ENCODE results near the gene KLHL10.

The KLHL10 gene

DNA sequence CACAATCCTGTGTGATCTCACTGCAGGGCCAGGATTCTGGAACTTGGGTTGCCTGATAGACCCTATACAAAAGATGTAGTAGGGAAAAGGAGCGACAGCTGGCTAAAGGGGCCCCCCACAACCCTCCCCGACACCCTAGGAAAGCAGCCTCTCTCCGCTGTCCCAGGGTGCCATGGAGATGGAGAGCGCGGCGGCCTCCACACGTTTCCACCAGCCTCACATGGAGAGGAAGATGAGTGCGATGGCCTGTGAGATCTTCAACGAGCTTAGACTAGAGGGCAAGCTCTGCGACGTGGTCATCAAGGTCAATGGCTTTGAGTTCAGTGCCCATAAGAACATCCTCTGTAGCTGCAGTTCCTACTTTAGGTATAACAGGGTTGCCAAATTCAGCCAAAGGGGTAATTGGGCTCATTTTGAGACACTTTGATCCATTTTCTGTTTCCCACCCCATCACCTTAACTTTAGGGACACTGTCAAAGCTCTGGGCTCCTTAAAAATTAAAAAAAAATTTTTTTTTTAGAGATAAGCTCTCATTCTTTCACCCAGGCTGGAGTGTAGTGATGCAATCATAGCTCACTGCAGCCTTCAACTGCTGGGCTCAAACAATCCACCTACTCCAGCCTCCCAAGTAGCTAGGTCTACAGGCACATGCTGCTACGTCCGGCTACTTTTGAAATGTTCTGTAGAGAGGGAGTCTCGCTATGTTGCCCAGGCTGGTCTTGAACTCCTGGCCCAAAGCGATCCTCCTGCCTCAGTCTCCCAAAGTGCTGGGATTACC, at the start of gene KLHL10:
Gene KLHL10 (plus strand): TSS at position 65 of the 778 bp plus-strand sequence. CDS start 108 bp downstream, at position 173.
- TF ChIP-seq, protein P1, sequence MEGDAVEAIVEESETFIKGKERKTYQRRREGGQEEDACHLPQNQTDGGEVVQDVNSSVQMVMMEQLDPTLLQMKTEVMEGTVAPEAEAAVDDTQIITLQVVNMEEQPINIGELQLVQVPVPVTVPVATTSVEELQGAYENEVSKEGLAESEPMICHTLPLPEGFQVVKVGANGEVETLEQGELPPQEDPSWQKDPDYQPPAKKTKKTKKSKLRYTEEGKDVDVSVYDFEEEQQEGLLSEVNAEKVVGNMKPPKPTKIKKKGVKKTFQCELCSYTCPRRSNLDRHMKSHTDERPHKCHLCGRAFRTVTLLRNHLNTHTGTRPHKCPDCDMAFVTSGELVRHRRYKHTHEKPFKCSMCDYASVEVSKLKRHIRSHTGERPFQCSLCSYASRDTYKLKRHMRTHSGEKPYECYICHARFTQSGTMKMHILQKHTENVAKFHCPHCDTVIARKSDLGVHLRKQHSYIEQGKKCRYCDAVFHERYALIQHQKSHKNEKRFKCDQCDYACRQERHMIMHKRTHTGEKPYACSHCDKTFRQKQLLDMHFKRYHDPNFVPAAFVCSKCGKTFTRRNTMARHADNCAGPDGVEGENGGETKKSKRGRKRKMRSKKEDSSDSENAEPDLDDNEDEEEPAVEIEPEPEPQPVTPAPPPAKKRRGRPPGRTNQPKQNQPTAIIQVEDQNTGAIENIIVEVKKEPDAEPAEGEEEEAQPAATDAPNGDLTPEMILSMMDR (IDR thresholded peaks at IDR 0.05; ENCODE audit: low read depth, low read length, missing control alignments), result no peak
- peak within 1 kb of the TSS; percentile 86 for H3K4me3 ChIP-seq (replicated peaks; ENCODE audit: low read depth, low read length)
- DNase-seq (ENCODE audit: extremely low read depth, low read depth), result no peak

DNA sequence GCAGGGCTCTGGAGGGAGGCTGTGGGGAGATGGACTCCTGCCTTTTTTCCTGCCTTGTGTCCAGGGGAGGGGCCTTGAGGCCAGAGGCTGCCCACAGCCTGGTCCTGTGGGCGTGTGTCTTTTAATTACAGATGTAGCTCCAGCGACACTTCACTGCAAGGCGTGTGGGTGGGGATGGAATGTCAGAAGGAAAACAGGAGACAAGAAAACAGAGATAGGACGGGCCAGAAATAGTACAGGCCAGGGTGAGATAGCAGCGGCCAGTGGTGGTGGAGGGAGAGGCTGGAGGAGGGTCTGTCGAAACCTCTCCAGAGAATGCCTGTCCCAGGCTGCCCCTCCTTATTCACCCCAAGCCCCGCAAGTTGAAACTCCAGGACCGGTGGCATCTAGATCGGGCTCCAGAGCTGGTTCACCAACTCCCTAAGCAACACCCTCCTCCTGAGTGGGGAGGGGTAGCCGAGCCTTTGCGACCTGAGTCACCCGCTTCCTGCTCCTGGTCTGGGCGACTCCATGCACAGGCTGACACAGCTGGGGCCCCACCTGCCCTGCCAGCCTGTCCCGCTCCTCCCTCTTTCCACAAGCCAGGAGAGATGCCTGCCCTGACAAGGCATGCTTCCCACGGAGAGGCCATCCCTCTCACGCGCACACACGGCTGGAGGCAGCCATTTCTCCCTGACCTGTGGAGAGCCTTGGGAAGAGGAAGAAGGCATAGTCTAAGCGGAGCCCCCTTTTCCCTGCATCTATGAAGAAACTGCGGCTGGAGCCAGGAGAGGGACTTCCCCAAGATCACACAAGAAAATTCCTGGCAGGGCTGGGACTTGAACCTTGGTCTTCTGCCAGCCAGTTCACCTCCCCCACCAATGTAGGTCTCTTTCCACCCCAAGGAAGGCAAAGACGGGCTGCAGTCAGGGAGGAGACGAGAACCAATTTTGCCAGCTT, 44.5 kb upstream of the KLHL10 start:
- no peak overlapping the region for H3K4me3 ChIP-seq (replicated peaks; ENCODE audit: low read depth, low read length)
- DNase-seq (ENCODE audit: extremely low read depth, low read depth), result no peak
- TF ChIP-seq, protein P1 (IDR thresholded peaks at IDR 0.05; ENCODE audit: low read depth, low read length, missing control alignments), result no peak

DNA sequence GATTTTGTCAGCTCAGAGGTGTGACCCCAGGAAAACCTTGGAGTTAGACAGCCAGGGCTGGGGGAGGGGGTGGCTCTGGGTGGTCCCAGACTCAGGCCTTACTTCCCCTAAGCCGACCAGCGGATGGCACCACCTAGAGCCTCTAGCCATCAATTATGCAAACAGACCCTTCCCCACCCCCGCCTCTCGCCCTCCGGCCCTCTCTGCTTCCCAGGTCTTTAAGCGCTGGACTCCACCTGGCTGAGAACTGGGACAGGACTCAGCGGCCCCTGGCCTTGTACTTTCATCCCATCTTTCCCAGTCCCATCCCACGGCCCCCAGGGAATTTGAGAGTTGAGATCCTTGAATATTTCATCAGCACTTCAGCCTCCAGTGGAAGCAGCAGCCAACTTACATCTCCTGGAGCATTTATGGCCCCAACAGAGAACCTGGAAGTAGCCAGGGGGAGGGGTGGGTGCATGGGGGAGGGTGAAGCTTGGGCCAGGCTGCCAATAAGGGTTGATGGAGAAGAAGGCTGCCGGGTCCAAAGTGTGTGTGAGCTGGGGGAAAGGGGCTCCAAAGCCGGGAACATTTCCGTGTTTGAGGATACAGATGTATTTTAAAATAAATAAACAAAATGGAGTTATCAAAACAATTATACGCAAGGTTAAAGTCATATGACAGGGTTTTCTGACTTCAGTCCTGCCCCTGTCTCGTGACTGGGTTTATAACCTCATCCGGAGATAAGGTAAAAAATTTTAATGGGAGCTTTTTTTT, 43.7 kb upstream of the KLHL10 start:
- H3K4me3 ChIP-seq (replicated peaks; ENCODE audit: low read depth, low read length), result no peak overlapping the region
- no peak for DNase-seq (ENCODE audit: extremely low read depth, low read depth)
- TF ChIP-seq, protein P1 (IDR thresholded peaks at IDR 0.05; ENCODE audit: low read depth, low read length, missing control alignments), result no peak

DNA sequence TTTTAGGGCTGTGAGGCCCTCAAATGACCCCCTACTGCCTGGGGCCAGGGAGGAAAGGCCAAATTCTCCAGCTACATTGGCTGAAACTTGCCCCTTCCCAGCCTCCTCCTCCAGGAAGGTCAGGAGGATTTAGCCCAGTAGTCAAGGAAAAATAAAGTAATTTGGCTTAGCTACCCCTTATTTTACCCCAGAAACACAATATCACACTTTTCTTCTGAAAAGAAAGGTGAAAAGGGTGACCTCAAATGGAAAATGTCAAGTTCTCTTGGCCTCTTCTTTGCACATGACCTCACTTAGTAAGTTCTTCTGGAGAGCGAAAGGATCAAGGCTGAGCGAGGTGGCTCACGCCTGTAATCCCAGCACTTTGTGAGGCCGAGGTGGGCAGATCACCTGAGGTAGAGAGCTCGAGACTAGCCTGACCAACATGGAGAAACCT, 43.1 kb upstream of the KLHL10 start:
- H3K4me3 ChIP-seq (replicated peaks; ENCODE audit: low read depth, low read length), result no peak overlapping the region
- no peak for DNase-seq (ENCODE audit: extremely low read depth, low read depth)
- TF ChIP-seq, protein P1 (IDR thresholded peaks at IDR 0.05; ENCODE audit: low read depth, low read length, missing control alignments), result no peak

DNA sequence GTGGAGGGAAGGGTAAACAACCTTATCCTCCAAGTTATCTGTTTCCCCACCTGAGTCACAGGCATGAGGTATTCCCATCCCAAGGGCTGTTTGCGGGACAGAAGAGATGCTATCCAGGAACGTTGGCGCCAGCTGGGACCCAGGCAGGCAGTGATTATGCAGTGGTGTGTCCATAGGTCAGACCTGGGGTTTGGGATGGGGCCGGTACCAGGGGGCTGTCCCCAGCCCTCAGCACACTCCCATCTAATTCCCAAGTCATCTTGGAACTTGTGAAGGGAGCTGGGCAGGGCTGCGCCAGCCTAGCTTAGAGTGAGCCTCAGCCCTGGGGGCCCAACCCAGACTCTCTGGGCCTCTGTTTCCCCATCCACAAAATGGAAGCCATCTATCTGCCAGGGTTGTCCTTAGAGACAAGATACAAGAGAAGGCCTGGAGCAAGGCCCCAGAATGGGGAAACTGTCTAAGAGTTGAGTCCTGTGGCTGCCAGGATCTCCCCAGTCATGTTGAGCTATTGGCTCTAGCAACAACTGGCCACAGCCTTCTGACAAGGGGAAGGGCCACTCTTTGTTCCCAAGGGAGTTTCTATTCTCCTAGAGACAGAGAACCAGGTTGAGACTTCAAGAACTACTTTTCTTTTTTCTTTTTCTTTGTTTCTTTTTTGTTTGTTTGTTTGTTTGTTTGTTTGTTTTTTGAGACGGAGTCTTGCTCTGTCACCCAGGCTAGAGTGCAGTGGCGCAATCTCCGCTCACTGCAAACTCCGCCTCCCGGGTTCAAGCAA, 41.3 kb upstream of the KLHL10 start:
- TF ChIP-seq, protein P1 (IDR thresholded peaks at IDR 0.05; ENCODE audit: low read depth, low read length, missing control alignments), result no peak
- DNase-seq (ENCODE audit: extremely low read depth, low read depth), result no peak
- H3K4me3 ChIP-seq (replicated peaks; ENCODE audit: low read depth, low read length), result no peak overlapping the region

DNA sequence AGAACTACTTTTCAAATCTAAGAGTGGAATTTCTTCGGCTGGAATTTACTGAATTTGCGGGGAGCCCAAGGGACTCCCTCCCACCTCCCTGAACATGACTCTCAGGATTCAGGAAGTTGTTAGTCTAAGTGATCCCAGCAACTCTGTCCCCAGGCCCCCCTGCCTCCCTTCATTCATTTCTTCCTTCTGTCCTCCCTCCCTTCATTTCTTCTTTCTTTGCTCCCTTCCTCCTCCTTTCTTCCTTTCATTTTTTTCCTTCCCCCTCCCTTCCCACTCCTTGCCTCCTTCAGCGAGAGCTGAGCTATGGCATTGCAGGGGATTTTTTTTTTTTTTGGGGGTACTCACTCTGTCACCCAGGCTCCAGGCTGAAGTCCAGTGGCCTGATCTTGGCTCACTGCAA, 40.2 kb upstream of the KLHL10 start:
- no peak overlapping the region for H3K4me3 ChIP-seq (replicated peaks; ENCODE audit: low read depth, low read length)
- no peak for DNase-seq (ENCODE audit: extremely low read depth, low read depth)
- TF ChIP-seq, protein P1 (IDR thresholded peaks at IDR 0.05; ENCODE audit: low read depth, low read length, missing control alignments), result no peak
